Erythroblast (primary cell): ENCODE results near the gene PSMB5.

Experiments used
- DNase-seq, 2 experiments: peaks; one replicate each; lab custom pipeline; 2025; lab: John Stamatoyannopoulos, UW
- GATA1 ChIP-seq: IDR thresholded peaks from 2 replicates; pipeline ENCODE4 v1.6.1; 2011; ENCODE audit warnings: low read depth, mild to moderate bottlenecking, control low read depth, low read length, moderate library complexity
- POLR2A ChIP-seq: IDR thresholded peaks from 2 replicates; pipeline ENCODE4 v1.6.1; 2011; ENCODE audit warnings: mild to moderate bottlenecking, low read length

The PSMB5 gene

GRCh38 chr14:23067847-23068788, 33.4 kb upstream of the PSMB5 start:
- DNase-seq: no peak
- TF ChIP-seq GATA1 (no peak), POLR2A (no peak)

- TF ChIP-seq GATA1: no peak
- no peak for TF ChIP-seq POLR2A
- DNase-seq: no peak
These were observed 32.4 kb upstream of the PSMB5 start for GRCh38 chr14:23066855-23067744.

DNA sequence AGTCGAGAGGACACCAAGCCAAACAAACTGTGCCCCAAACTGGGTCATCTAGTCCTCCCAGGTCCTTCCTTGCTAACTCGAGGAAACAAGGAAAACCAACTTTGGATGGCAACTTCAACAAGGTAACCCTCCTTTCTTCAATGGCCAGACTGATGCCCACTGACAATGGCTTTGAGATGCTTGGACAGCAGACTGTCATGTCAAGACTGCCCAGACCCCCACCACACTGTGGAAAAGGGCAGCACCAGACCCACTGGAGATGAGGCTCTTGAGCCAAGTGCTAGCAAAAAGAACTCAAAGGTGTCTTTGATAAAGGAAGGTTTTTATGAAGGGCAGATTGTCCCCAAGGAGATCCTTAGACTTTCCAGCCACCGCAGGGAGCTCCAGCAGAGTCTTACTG, 31.7 kb upstream of the PSMB5 start:
- DNase-seq: no peak
- TF ChIP-seq GATA1: no peak
- no peak for TF ChIP-seq POLR2A

GRCh38 chr14:23063601-23064000, 28.9 kb upstream of the PSMB5 start:
- TF ChIP-seq POLR2A: no peak
- TF ChIP-seq GATA1: no peak

GRCh38 chr14:23062002-23062401, 27.3 kb upstream of the PSMB5 start:
- no peak for DNase-seq
- TF ChIP-seq GATA1 (no peak), POLR2A (no peak)

More at GRCh38 chr14:23063601-23064000, 28.9 kb upstream of the PSMB5 start:
- no peak for DNase-seq

DNA sequence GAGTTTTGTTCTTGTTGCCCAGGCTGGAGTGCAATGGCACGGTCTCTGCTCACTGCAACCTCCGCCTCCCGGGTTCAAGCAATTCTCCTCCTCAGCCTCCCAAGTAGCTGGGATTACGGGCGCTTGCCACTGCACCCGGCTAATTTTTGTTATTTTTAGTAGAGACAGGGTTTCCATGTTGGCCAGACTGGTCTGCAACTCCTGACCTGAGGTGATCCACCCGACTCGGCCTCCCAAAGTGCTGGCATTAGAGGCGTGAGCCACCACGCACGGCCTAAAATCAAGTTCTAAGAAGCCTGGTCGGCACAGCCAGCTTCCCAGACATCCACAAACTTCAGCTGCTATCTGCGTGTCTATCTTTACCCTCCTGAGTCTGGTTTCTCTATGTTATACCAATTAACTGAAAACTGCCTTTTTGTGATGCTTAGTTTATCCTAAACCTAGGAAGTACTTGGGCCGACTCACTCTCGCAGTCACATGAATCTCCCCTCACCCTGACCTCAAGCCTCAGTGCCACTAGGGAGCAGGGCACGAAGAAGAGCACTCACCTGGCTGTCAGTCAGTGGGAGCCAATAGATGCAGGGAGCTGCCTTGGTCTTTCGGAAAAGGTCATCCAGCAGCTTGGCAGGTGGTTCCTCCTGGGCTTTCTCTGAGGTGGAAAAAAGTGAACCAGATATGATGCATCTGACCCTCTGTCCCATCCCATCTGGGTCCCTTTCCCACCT, 26.0 kb upstream of the PSMB5 start:
- no peak for TF ChIP-seq GATA1
- no peak for TF ChIP-seq POLR2A

GRCh38 chr14:23058654-23059504, 24.2 kb upstream of the PSMB5 start:
- DNase-seq: no peak
- TF ChIP-seq GATA1: no peak
- TF ChIP-seq POLR2A: no peak

More for the DNA sequence above, 26.0 kb upstream of the PSMB5 start:
- no peak for DNase-seq

GRCh38 chr14:23057757-23058653, 23.3 kb upstream of the PSMB5 start:
- no peak for DNase-seq
- TF ChIP-seq GATA1 (no peak), POLR2A (no peak)

DNA sequence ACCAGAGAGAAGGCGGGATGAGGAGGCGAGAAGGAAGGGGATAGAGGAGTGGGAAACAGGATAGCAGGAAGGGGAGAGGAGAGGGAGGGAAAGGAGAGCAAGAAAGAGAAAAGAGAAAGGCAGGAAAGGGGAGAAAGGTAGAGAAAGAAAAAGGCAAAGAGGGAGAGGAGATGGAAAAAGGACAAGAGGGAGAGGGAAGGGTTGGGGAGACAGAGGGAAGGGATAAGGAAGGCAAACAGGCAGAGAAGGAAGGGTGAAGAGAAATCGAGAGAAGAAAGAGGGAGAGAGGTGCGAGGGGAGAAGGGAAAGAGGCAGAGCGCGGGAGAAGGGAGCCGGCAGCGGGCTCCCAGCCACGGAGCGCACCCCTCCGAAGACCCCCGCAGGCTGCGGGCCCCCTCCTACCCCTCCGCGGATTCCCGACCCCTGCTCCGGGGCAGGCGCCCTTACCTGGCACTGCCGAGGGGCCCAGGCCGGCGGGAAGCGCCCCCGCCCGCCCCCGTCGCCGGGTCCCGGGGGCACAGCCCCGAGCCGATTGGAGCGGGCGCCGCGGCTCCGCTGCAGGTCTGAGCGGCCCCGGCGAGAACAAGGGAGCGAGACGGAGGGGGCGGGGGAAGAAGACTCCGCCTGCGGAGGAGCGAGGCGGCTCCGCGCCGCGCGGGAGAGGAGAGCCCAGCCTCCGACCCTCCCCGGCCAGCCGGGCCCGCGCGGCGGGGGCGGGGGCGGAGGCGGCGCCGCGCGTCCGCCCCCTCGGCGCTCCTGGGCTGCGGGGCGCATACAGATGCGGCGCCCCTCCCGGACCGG, 22.5 kb upstream of the PSMB5 start, which contains the start of gene CDH24:
CDH24 (minus strand) TSS at position 565 of the 801 bp plus-strand sequence. CDS start 1,787 bp downstream, outside the sequence.
- no peak for DNase-seq
- TF ChIP-seq GATA1 (no peak), POLR2A (no peak)

- TF ChIP-seq POLR2A (no peak), GATA1 (no peak)
- no peak for DNase-seq
These were observed 21.6 kb upstream of the PSMB5 start for GRCh38 chr14:23056145-23056955.
